ENCODE measurements around the gene FBXL22.

GRCh38 chr15:63553388-63553791, 43.8 kb upstream of the FBXL22 start:
- TF ChIP-seq, protein P1, sequence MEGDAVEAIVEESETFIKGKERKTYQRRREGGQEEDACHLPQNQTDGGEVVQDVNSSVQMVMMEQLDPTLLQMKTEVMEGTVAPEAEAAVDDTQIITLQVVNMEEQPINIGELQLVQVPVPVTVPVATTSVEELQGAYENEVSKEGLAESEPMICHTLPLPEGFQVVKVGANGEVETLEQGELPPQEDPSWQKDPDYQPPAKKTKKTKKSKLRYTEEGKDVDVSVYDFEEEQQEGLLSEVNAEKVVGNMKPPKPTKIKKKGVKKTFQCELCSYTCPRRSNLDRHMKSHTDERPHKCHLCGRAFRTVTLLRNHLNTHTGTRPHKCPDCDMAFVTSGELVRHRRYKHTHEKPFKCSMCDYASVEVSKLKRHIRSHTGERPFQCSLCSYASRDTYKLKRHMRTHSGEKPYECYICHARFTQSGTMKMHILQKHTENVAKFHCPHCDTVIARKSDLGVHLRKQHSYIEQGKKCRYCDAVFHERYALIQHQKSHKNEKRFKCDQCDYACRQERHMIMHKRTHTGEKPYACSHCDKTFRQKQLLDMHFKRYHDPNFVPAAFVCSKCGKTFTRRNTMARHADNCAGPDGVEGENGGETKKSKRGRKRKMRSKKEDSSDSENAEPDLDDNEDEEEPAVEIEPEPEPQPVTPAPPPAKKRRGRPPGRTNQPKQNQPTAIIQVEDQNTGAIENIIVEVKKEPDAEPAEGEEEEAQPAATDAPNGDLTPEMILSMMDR (IDR thresholded peaks at IDR 0.05; ENCODE audit: low read depth, low read length, poor library complexity, severe bottlenecking), result no peak
- TF ChIP-seq EZH2phosphoT487 (IDR thresholded peaks at IDR 0.05; ENCODE audit: borderline replicate concordance, low read length), result no peak

All from DOHH2 (cell line).